GM21381 (cell line): ENCODE results near the gene LAD1.

Experiments
- ATAC-seq: cut with Tn5 transposase; IDR thresholded peaks from one replicate; pipeline ENCODE4 v1.9.1; 2021; ENCODE audit warnings: mild to moderate bottlenecking, moderate library complexity; ENCODE audit not compliant: unreplicated experiment

Gene LAD1

GRCh38 chr1:201366696-201367095 is 32.4 kb downstream of the LAD1 start:
- no peak for ATAC-seq

GRCh38 chr1:201365251-201365650 is 33.9 kb downstream of the LAD1 start:
- ATAC-seq: no peak

- ATAC-seq: no peak
Measured at GRCh38 chr1:201364808-201365105, 34.4 kb downstream of the LAD1 start.

GRCh38 chr1:201363467-201363866 is 35.7 kb downstream of the LAD1 start:
- no peak for ATAC-seq

GRCh38 chr1:201362906-201363305 is 36.2 kb downstream of the LAD1 start:
- no peak for ATAC-seq

GRCh38 chr1:201361652-201362504 is 37.2 kb downstream of the LAD1 start:
- no peak for ATAC-seq

GRCh38 chr1:201360901-201361651 is 38.0 kb downstream of the LAD1 start:
- no peak for ATAC-seq

GRCh38 chr1:201360486-201360885 is 38.6 kb downstream of the LAD1 start:
- ATAC-seq: no peak

GRCh38 chr1:201359873-201360210 is 39.3 kb downstream of the LAD1 start:
- ATAC-seq: no peak

GRCh38 chr1:201359031-201359872 is 39.9 kb downstream of the LAD1 start:
- ATAC-seq: no peak

GRCh38 chr1:201358596-201358995 is 40.5 kb downstream of the LAD1 start:
- ATAC-seq: no peak

GRCh38 chr1:201357636-201358348 is 41.3 kb downstream of the LAD1 start:
- no peak for ATAC-seq

- no peak for ATAC-seq
Measured at GRCh38 chr1:201357211-201357610, 41.9 kb downstream of the LAD1 start.

GRCh38 chr1:201356701-201357100 is 42.4 kb downstream of the LAD1 start:
- no peak for ATAC-seq

- ATAC-seq: no peak
Measured at GRCh38 chr1:201356236-201356635, 42.9 kb downstream of the LAD1 start.

GRCh38 chr1:201355471-201355870 is 43.7 kb downstream of the LAD1 start:
- no peak for ATAC-seq

GRCh38 chr1:201354901-201355295 is 44.2 kb downstream of the LAD1 start:
- no peak for ATAC-seq

- ATAC-seq: no peak
Measured at GRCh38 chr1:201354151-201354900, 44.8 kb downstream of the LAD1 start.

- no peak for ATAC-seq
Measured at GRCh38 chr1:201353186-201353940, 45.8 kb downstream of the LAD1 start.

- no peak for ATAC-seq
Measured at GRCh38 chr1:201351617-201352016, 47.5 kb downstream of the LAD1 start.
